GM10266 (cell line): ENCODE results near the gene HBE1.

Experiments used
- DNase-seq: peaks from one replicate; pipeline ENCODE4 v3.0.0; 2012; ENCODE audit errors: extremely low spot score
- CTCF ChIP-seq: IDR thresholded peaks from 2 replicates; pipeline ENCODE4 v1.5.1; 2012; ENCODE audit warnings: mild to moderate bottlenecking, low read depth; ENCODE audit not compliant: control insufficient read depth, insufficient read depth; ENCODE audit errors: missing control alignments

The HBE1 gene

GRCh38 chr11:5224538-5225479 lies 44.9 kb downstream of the HBE1 start:
- no peak for DNase-seq
- no peak for TF ChIP-seq CTCF

DNA sequence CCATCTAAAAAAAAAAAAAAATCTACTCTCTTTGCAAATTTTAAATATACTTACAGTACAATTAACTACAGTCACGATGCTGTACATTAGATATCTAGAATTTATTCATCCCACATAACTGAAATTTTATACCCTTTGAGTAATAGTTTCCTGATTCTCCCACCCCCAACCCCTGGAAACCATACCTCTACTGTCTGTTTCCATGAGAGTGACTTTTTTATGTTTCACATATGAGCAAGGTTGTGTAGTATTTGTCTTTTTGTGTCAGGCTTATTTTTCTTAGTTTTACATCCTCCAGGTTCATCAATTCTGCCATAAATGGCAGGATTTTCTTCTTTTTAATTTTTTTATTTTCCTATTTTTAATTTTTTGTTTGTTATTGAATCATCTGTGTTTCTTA lies 46.1 kb downstream of the HBE1 start:
- DNase-seq = no peak
- TF ChIP-seq CTCF = no peak

DNA sequence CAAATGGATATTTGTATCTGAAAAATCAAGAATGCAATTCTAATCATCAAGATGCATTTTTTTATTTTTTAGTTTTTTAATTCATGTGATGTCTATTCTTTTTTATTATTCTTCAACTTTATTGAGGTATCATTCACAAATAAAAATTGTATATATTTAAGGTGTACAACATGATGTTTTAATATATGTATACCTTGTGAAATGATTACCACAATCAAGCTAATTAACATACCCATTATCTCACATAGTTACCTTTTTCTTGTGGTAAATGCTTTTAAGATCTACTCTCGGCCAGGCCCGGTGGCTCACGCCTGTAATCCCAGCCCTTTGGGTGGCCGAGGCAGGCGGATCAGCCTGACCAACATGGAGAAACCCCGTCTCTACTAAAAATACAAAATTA lies 46.6 kb downstream of the HBE1 start:
- DNase-seq = no peak
- TF ChIP-seq CTCF = no peak
